H1 (cell line): ENCODE results near the gene OPALIN.

Source experiments
- CREB1 ChIP-seq: IDR thresholded peaks from 2 replicates; pipeline ENCODE4 v1.6.1; 2012; ENCODE audit warnings: inconsistent platforms
- CTCF ChIP-seq, 3 experiments: IDR thresholded peaks; 1 replicate in 2 of 3; 2 replicates in 1 of 3; pipeline versions ENCODE4 v1.5.1 to v1.6.1; 2011; ENCODE audit warnings: low read length in 3 of 3, mild to moderate bottlenecking in 3 of 3, inconsistent platforms in 2 of 3, low read depth in 1 of 3, moderate library complexity in 1 of 3; ENCODE audit not compliant: insufficient read depth in 1 of 3; ENCODE audit errors: control extremely low read depth in 1 of 3
- EP300 ChIP-seq, 2 experiments: IDR thresholded peaks; 1 replicate in 1 of 2; 2 replicates in 1 of 2; pipeline ENCODE4 v1.6.1; 2011 to 2012; ENCODE audit warnings: low read depth in 2 of 2, low read length in 2 of 2, mild to moderate bottlenecking in 2 of 2, borderline replicate concordance in 1 of 2, inconsistent platforms in 1 of 2, moderate library complexity in 1 of 2
- EZH2 ChIP-seq: fragments of 200-600 bp; sonication (generic); IDR thresholded peaks from 2 replicates; pipeline ENCODE4 v1.7.1; 2012; ENCODE audit warnings: low read depth, mild to moderate bottlenecking, moderate library complexity, low read length, inconsistent platforms; ENCODE audit not compliant: severe bottlenecking
- PHF8 ChIP-seq: fragments of 200-600 bp; sonication (generic); conservative IDR thresholded peaks from 2 replicates; pipeline ENCODE4 v1.7.1; 2012; ENCODE audit warnings: low read depth, mild to moderate bottlenecking, inconsistent platforms, low read length, moderate library complexity
- POLR2A ChIP-seq, 2 experiments: IDR thresholded peaks; 1 replicate in 1 of 2; 2 replicates in 1 of 2; pipeline ENCODE4 v1.6.1; 2011; ENCODE audit warnings: low read depth in 2 of 2, low read length in 2 of 2, mild to moderate bottlenecking in 2 of 2; ENCODE audit errors: control extremely low read depth in 1 of 2
- RXRA ChIP-seq: IDR thresholded peaks from 2 replicates; pipeline ENCODE4 v1.6.1; 2011; ENCODE audit warnings: low read depth, mild to moderate bottlenecking, low read length, moderate library complexity; ENCODE audit not compliant: insufficient read depth

GRCh38 chr10:96360766-96361165 is 2.0 kb upstream of the OPALIN start:
- TF ChIP-seq EZH2 (no peak), CTCF (IDR thresholded peaks at IDR 0.05; ENCODE audit: control extremely low read depth in 1 of 3, insufficient read depth in 1 of 3, low read depth in 1 of 3, low read length in 3 of 3) (no peak), PHF8 (no peak), RXRA (no peak), CREB1 (no peak), POLR2A (IDR thresholded peaks at IDR 0.05; ENCODE audit: control extremely low read depth in 1 of 2, low read depth in 2 of 2, low read length in 2 of 2) (no peak), EP300 (IDR thresholded peaks at IDR 0.05; ENCODE audit: borderline replicate concordance in 1 of 2, low read depth in 2 of 2, low read length in 2 of 2) (no peak)
